Measurements from ENCODE around the gene CR1.
"Not testable (repeated sequence)": the region's sequence is repeated elsewhere in the genome, so short reads cannot be mapped to it uniquely, and the experiment has no call there.

- not testable (repeated sequence) for TF ChIP-seq CTCF (IDR thresholded peaks at IDR 0.05; ENCODE audit: poor library complexity); EZH2phosphoT487 (IDR thresholded peaks at IDR 0.05; ENCODE audit: low read depth, severe bottlenecking, unreplicated experiment); EZH2 (IDR thresholded peaks at IDR 0.05; ENCODE audit: borderline replicate concordance)
Observed at GRCh38 chr1:207635569-207636186, 139.7 kb downstream of the CR1 start.

All from hepatocyte (in vitro differentiated cells).